Activated gamma-delta T cell treated with anti-CD3 and anti-CD28 coated beads, Interleukin-2, amount 50 U/mL, for 16 hours (primary cell): ENCODE measurements around the gene JAKMIP2.

Experiments used
- DNase-seq: peaks from one replicate; pipeline ENCODE4 v3.0.0-alpha.2; 2020; ENCODE audit warnings: low read depth

JAKMIP2 gene

GRCh38 chr5:147697380-147697779 lies 85.1 kb downstream of the JAKMIP2 start:
- no peak for DNase-seq

GRCh38 chr5:147694772-147695171 lies 87.8 kb downstream of the JAKMIP2 start:
- DNase-seq, result no peak

GRCh38 chr5:147693233-147693632 lies 89.3 kb downstream of the JAKMIP2 start:
- DNase-seq, result no peak

- no peak for DNase-seq
Measured at GRCh38 chr5:147691130-147691529, 91.4 kb downstream of the JAKMIP2 start.

GRCh38 chr5:147690595-147690994 lies 91.9 kb downstream of the JAKMIP2 start:
- DNase-seq, result no peak

GRCh38 chr5:147689426-147689825 lies 93.1 kb downstream of the JAKMIP2 start:
- no peak for DNase-seq

- DNase-seq, result no peak
Measured at GRCh38 chr5:147688656-147689356, 93.7 kb downstream of the JAKMIP2 start.

- DNase-seq, result no peak
Measured at GRCh38 chr5:147687118-147687517, 95.4 kb downstream of the JAKMIP2 start.

GRCh38 chr5:147686421-147686820 lies 96.1 kb downstream of the JAKMIP2 start:
- DNase-seq, result no peak

- DNase-seq, result no peak
Measured at GRCh38 chr5:147685993-147686392, 96.5 kb downstream of the JAKMIP2 start.

GRCh38 chr5:147675168-147675567 lies 107.4 kb downstream of the JAKMIP2 start:
- no peak for DNase-seq

GRCh38 chr5:147674411-147674810 lies 108.1 kb downstream of the JAKMIP2 start:
- DNase-seq, result no peak

GRCh38 chr5:147673791-147674190 lies 108.7 kb downstream of the JAKMIP2 start:
- DNase-seq, result no peak

- no peak for DNase-seq
Measured at GRCh38 chr5:147673266-147673665, 109.3 kb downstream of the JAKMIP2 start.

GRCh38 chr5:147671365-147671764 lies 111.2 kb downstream of the JAKMIP2 start:
- DNase-seq, result no peak

GRCh38 chr5:147670815-147671214 lies 111.7 kb downstream of the JAKMIP2 start:
- DNase-seq, result no peak

- no peak for DNase-seq
Measured at GRCh38 chr5:147669169-147669869, 113.2 kb downstream of the JAKMIP2 start.

GRCh38 chr5:147668385-147668784 lies 114.1 kb downstream of the JAKMIP2 start:
- DNase-seq, result no peak

- no peak for DNase-seq
Measured at GRCh38 chr5:147667363-147667762, 115.2 kb downstream of the JAKMIP2 start.

- no peak for DNase-seq
Measured at GRCh38 chr5:147666419-147666818, 116.1 kb downstream of the JAKMIP2 start.

- DNase-seq, result no peak
Measured at GRCh38 chr5:147661541-147661940, 121.0 kb downstream of the JAKMIP2 start.

GRCh38 chr5:147659166-147659929 lies 123.2 kb downstream of the JAKMIP2 start:
- DNase-seq, result no peak
